ENCODE measurements around the gene ZNF525. TPM values are rescaled to one million over a fixed set of nuclear protein-coding genes. Genes with fewer than 3 reads are reported as not detected.

The ZNF525 gene
- total RNA-seq, 1 experiment from 2014 or later = 13.1 TPM

Other genes starting within 250 kb of the ZNF525 start
- 1.3 and 5.2 TPM in 2 replicates for gene ZNF415, start 232.8 kb upstream of the ZNF525 start, total RNA-seq (2014; rRNA removed)
- 8.5 and 9.1 TPM in 2 replicates for gene ZNF347, start 206.7 kb upstream of the ZNF525 start, total RNA-seq (2014; rRNA removed)
- gene ZNF665, start 172.3 kb upstream of the ZNF525 start, total RNA-seq (2014; rRNA removed) = 0.77 and 0.81 TPM in 2 replicates
- gene ZNF677, start 110.8 kb upstream of the ZNF525 start, total RNA-seq (2014; rRNA removed) = 8.0 and 14.1 TPM in 2 replicates
- not detected in 2 replicates for gene VN1R2, start 107.4 kb upstream of the ZNF525 start, total RNA-seq (2014; rRNA removed)
- gene VN1R4, start 98.0 kb upstream of the ZNF525 start, total RNA-seq (2014; rRNA removed) = not detected in 2 replicates
- 4.4 and 6.6 TPM in 2 replicates for gene ZNF845, start 32.0 kb upstream of the ZNF525 start, total RNA-seq (2014; rRNA removed)
- 9.6 and 11.4 TPM in 2 replicates for gene ZNF765, start 29.4 kb downstream of the ZNF525 start, total RNA-seq (2014; rRNA removed)
- gene ZNF761, start 66.3 kb downstream of the ZNF525 start, total RNA-seq (2014; rRNA removed) = 15.8 and 16.5 TPM in 2 replicates
- 3.5 and 4.4 TPM in 2 replicates for gene ZNF813, start 102.0 kb downstream of the ZNF525 start, total RNA-seq (2014; rRNA removed)
- gene ZNF331, start 172.4 kb downstream of the ZNF525 start, total RNA-seq (2014; rRNA removed) = 28.0 and 32.5 TPM in 2 replicates

All from PC-3 (cell line).